ENCODE results near the gene CCND1. TPM values are rescaled to one million over a fixed set of nuclear protein-coding genes. Genes with fewer than 3 reads are reported as not detected.
A peak's percentile ranks its signal among the peaks of the same experiment; 100 is the strongest.

Gene CCND1
- total RNA-seq, 1 experiment from 2014 or later, result 292 TPM

- H3K4me3 ChIP-seq (ENCODE audit: insufficient read depth, low read depth, low read length), result no peak overlapping the region
- H3K27me3 ChIP-seq (ENCODE audit: control insufficient read depth, insufficient read depth, low read length), result peaks cover 21% of the 10 kb centered on the region
- DNase-seq, result no peak
- no peaks in the 10 kb centered on the region for H3K36me3 ChIP-seq (replicated peaks; ENCODE audit: control insufficient read depth, insufficient read depth, low read length)
Observed at GRCh38 chr11:69632900-69633299, 8.1 kb upstream of the CCND1 start.

GRCh38 chr11:69634069-69634468, 6.9 kb upstream of the CCND1 start:
- H3K4me3 ChIP-seq (ENCODE audit: insufficient read depth, low read depth, low read length), result no peak overlapping the region
- H3K27me3 ChIP-seq (ENCODE audit: control insufficient read depth, insufficient read depth, low read length), result peaks cover 22% of the 10 kb centered on the region
- DNase-seq, result no peak
- H3K36me3 ChIP-seq (replicated peaks; ENCODE audit: control insufficient read depth, insufficient read depth, low read length), result no peaks in the 10 kb centered on the region

GRCh38 chr11:69634590-69634989, 6.4 kb upstream of the CCND1 start:
- no peak for DNase-seq
- peaks cover 22% of the 10 kb centered on the region for H3K27me3 ChIP-seq (ENCODE audit: control insufficient read depth, insufficient read depth, low read length)
- H3K4me3 ChIP-seq (ENCODE audit: insufficient read depth, low read depth, low read length), result no peak overlapping the region
- H3K36me3 ChIP-seq (replicated peaks; ENCODE audit: control insufficient read depth, insufficient read depth, low read length), result no peaks in the 10 kb centered on the region

- no peak overlapping the region for H3K4me3 ChIP-seq (ENCODE audit: insufficient read depth, low read depth, low read length)
- peak; percentile 11 for DNase-seq
- peaks cover 22% of the 10 kb centered on the region for H3K27me3 ChIP-seq (ENCODE audit: control insufficient read depth, insufficient read depth, low read length)
- no peaks in the 10 kb centered on the region for H3K36me3 ChIP-seq (replicated peaks; ENCODE audit: control insufficient read depth, insufficient read depth, low read length)
Observed at GRCh38 chr11:69635195-69635594, 5.8 kb upstream of the CCND1 start.

GRCh38 chr11:69635804-69636511, 5.0 kb upstream of the CCND1 start:
- peaks cover 22% of the 10 kb centered on the region for H3K27me3 ChIP-seq (ENCODE audit: control insufficient read depth, insufficient read depth, low read length)
- peak; percentile 45 for DNase-seq
- H3K4me3 ChIP-seq (ENCODE audit: insufficient read depth, low read depth, low read length), result peak overlapping the region; percentile 53

GRCh38 chr11:69636512-69637197, 4.3 kb upstream of the CCND1 start:
- Histone ChIP-seq H3K36me3 (replicated peaks; ENCODE audit: control insufficient read depth, insufficient read depth, low read length) (no peaks in the 10 kb centered on the region), H3K27me3 (ENCODE audit: control insufficient read depth, insufficient read depth, low read length) (peaks cover 23% of the 10 kb centered on the region), H3K4me3 (ENCODE audit: insufficient read depth, low read depth, low read length) (peak overlapping the region; percentile 53)
- peak; percentile 91 for DNase-seq

More at GRCh38 chr11:69635804-69636511, 5.0 kb upstream of the CCND1 start:
- no peaks in the 10 kb centered on the region for H3K36me3 ChIP-seq (replicated peaks; ENCODE audit: control insufficient read depth, insufficient read depth, low read length)

GRCh38 chr11:69637198-69637940, 3.6 kb upstream of the CCND1 start:
- peak; percentile 85 for DNase-seq
- H3K27me3 ChIP-seq (ENCODE audit: control insufficient read depth, insufficient read depth, low read length), result peaks cover 26% of the 10 kb centered on the region
- H3K36me3 ChIP-seq (replicated peaks; ENCODE audit: control insufficient read depth, insufficient read depth, low read length), result no peaks in the 10 kb centered on the region
- peak overlapping the region; percentile 53 for H3K4me3 ChIP-seq (ENCODE audit: insufficient read depth, low read depth, low read length)

- H3K36me3 ChIP-seq (replicated peaks; ENCODE audit: control insufficient read depth, insufficient read depth, low read length), result no peaks in the 10 kb centered on the region
- peak overlapping the region; percentile 53 for H3K4me3 ChIP-seq (ENCODE audit: insufficient read depth, low read depth, low read length)
- H3K27me3 ChIP-seq (ENCODE audit: control insufficient read depth, insufficient read depth, low read length), result peaks cover 26% of the 10 kb centered on the region
- peak; percentile 91 for DNase-seq
Observed at GRCh38 chr11:69637941-69638871, 2.8 kb upstream of the CCND1 start.

- peak; percentile 97 for DNase-seq
- Histone ChIP-seq H3K36me3 (replicated peaks; ENCODE audit: control insufficient read depth, insufficient read depth, low read length) (peaks cover under 1% of the 10 kb centered on the region; the same call in 1 of the 2 replicates), H3K4me3 (ENCODE audit: insufficient read depth, low read depth, low read length) (peak overlapping the region; percentile 99), H3K27me3 (ENCODE audit: control insufficient read depth, insufficient read depth, low read length) (peaks cover 26% of the 10 kb centered on the region)
Observed at GRCh38 chr11:69638941-69639681, 1.8 kb upstream of the CCND1 start.

- H3K36me3 ChIP-seq (replicated peaks; ENCODE audit: control insufficient read depth, insufficient read depth, low read length), result peaks cover 4% of the 10 kb centered on the region
- H3K27me3 ChIP-seq (ENCODE audit: control insufficient read depth, insufficient read depth, low read length), result peaks cover 26% of the 10 kb centered on the region
Observed at GRCh38 chr11:69639831-69640230, 1.1 kb upstream of the CCND1 start.

GRCh38 chr11:69640260-69640994, 529 bp upstream of the CCND1 start:
- Histone ChIP-seq H3K27me3 (ENCODE audit: control insufficient read depth, insufficient read depth, low read length) (peaks cover 25% of the 10 kb centered on the region), H3K36me3 (replicated peaks; ENCODE audit: control insufficient read depth, insufficient read depth, low read length) (peaks cover 7% of the 10 kb centered on the region), H3K4me3 (ENCODE audit: insufficient read depth, low read depth, low read length) (peak overlapping the region; percentile 99)
- peak; percentile 54 for DNase-seq

More at GRCh38 chr11:69639831-69640230, 1.1 kb upstream of the CCND1 start:
- peak overlapping the region; percentile 99 for H3K4me3 ChIP-seq (ENCODE audit: insufficient read depth, low read depth, low read length)
- DNase-seq, result no peak

- peak; percentile 71 for DNase-seq
- H3K36me3 ChIP-seq (replicated peaks; ENCODE audit: control insufficient read depth, insufficient read depth, low read length), result peaks cover 10% of the 10 kb centered on the region
- peak overlapping the region; percentile 99 for H3K4me3 ChIP-seq (ENCODE audit: insufficient read depth, low read depth, low read length)
- H3K27me3 ChIP-seq (ENCODE audit: control insufficient read depth, insufficient read depth, low read length), result peaks cover 14% of the 10 kb centered on the region
Observed at GRCh38 chr11:69641681-69642548, 959 bp downstream of the CCND1 start.

All from H7 (cell line).